ENCODE measurements around the gene PARD6G.

Gene PARD6G

DNA sequence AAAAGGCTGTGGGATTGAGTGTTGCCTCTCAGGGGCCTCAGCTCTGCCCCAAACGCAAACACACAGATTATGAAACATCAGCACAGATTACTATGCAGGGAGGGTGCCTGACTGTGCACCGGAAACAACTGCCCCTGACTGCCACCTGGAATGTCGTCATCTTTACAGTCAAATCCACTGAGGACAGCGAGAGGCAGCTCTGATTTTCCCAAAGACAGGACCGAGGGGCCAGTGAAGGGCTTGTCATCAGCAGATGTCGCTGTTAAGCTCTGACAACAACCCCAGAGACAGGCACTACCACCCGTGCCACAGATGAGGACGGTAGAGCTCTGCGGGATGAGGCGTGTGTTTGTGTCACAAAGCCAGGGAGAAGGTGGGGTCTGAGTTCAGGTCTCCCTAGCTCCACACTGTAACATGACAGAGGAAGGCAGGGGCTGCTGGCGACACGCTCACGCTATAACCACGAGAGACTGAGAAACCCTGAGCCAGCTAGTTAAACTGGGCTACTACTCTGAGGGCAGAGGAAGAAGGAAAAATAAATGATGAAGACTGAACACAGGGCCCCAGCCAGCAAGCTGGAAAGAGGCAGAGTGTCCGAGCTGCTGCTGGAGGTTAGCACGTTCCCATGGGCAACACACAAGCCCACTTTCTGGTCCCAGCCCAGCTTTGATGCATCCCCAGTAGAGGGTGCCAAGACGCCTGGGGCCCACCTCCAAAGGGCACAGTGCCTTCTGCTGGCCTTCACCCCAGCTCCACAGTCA lies 47.0 kb downstream of the PARD6G start:
- H3K4me3 ChIP-seq (ENCODE audit: low read length in 2 of 2) = no peak overlapping the region
- no peak overlapping the region for H3K27ac ChIP-seq (ENCODE audit: low read depth in 2 of 2, low read length in 2 of 2)
- H3K9ac ChIP-seq (ENCODE audit: low read depth in 1 of 2, low read length in 2 of 2) = no peak overlapping the region

DNA sequence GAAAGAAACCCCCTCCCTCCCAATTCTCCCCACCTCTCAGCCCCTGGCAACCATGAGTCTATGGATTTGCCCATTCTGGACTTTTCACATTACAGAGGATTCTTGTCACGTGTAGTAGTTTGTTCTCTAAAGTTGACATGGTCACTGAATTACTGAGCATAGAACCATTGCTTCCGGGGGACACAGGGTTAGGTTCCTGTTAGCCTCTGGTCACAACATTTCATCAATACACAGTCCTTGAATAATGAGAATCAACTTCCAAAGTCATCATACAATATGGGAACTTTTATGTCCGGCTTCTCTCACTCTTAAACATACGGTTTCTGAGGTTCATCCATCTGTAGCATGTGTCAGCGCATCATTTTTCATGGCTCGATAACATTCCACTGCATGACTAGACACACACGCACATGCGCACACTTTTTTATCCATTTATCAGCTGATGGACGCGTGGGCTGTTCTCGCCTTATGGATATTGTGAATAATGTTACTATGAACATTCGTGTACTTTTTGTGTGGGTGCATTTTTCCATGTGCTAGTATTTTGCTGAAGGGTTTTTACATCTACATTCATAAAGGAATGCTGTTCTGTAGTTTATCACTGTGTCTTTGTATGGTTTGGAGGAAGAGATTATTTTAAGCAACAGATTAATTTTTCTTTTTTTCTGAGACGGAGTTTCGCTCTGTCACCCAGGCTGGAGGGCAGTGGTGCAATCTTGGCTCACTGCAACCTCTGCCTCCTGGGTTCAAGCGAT lies 48.1 kb downstream of the PARD6G start:
- Histone ChIP-seq H3K9me3 (ENCODE audit: control insufficient read depth in 2 of 2, low read length in 2 of 2) (no peaks in the 10 kb centered on the region), H3K4me1 (ENCODE audit: control insufficient read depth in 2 of 2, insufficient read depth in 2 of 2, low read length in 2 of 2) (no peaks in the 10 kb centered on the region), H3K27ac (ENCODE audit: low read depth in 2 of 2, low read length in 2 of 2) (no peak overlapping the region), H3K9ac (ENCODE audit: low read depth in 1 of 2, low read length in 2 of 2) (no peak overlapping the region), H3K27me3 (ENCODE audit: control insufficient read depth in 2 of 2, insufficient read depth in 2 of 2, low read length in 2 of 2) (no peaks in the 10 kb centered on the region), H3K36me3 (ENCODE audit: control insufficient read depth in 2 of 2, insufficient read depth in 2 of 2, low read length in 2 of 2) (no peaks in the 10 kb centered on the region), H3K4me3 (ENCODE audit: low read length in 2 of 2) (no peak overlapping the region)

More for the DNA sequence above, 47.0 kb downstream of the PARD6G start:
- H3K27me3 ChIP-seq (ENCODE audit: control insufficient read depth in 2 of 2, insufficient read depth in 2 of 2, low read length in 2 of 2) = no peaks in the 10 kb centered on the region
- no peaks in the 10 kb centered on the region for H3K4me1 ChIP-seq (ENCODE audit: control insufficient read depth in 2 of 2, insufficient read depth in 2 of 2, low read length in 2 of 2)
- no peaks in the 10 kb centered on the region for H3K36me3 ChIP-seq (ENCODE audit: control insufficient read depth in 2 of 2, insufficient read depth in 2 of 2, low read length in 2 of 2)
- H3K9me3 ChIP-seq (ENCODE audit: control insufficient read depth in 2 of 2, low read length in 2 of 2) = no peaks in the 10 kb centered on the region

DNA sequence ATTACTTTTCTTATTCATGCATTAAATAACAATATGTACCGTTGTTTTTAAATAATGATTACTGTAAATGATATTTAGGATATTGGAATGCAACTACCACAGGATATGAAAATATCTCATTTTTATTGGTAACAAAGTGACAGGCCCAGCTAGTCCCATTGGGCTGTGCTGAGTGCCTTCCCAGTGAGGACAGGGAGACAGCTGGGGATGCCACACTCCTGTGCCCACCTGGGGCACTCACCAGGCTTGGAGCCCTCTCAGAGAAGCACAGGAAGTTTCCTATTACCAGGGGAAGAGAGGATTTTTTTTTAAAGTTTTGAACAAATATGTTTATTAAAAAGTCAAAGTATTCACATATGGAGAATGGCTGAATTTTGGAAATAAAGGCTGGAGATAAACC lies 48.9 kb downstream of the PARD6G start:
- H3K36me3 ChIP-seq (ENCODE audit: control insufficient read depth in 2 of 2, insufficient read depth in 2 of 2, low read length in 2 of 2) = no peaks in the 10 kb centered on the region
- no peak overlapping the region for H3K9ac ChIP-seq (ENCODE audit: low read depth in 1 of 2, low read length in 2 of 2)
- H3K9me3 ChIP-seq (ENCODE audit: control insufficient read depth in 2 of 2, low read length in 2 of 2) = no peaks in the 10 kb centered on the region
- H3K4me1 ChIP-seq (ENCODE audit: control insufficient read depth in 2 of 2, insufficient read depth in 2 of 2, low read length in 2 of 2) = no peaks in the 10 kb centered on the region
- H3K4me3 ChIP-seq (ENCODE audit: low read length in 2 of 2) = no peak overlapping the region
- H3K27ac ChIP-seq (ENCODE audit: low read depth in 2 of 2, low read length in 2 of 2) = no peak overlapping the region
- H3K27me3 ChIP-seq (ENCODE audit: control insufficient read depth in 2 of 2, insufficient read depth in 2 of 2, low read length in 2 of 2) = no peaks in the 10 kb centered on the region

- Histone ChIP-seq H3K9me3 (ENCODE audit: control insufficient read depth in 2 of 2, low read length in 2 of 2) (no peaks in the 10 kb centered on the region), H3K9ac (ENCODE audit: low read depth in 1 of 2, low read length in 2 of 2) (no peak overlapping the region), H3K4me3 (ENCODE audit: low read length in 2 of 2) (no peak overlapping the region), H3K27ac (ENCODE audit: low read depth in 2 of 2, low read length in 2 of 2) (no peak overlapping the region), H3K4me1 (ENCODE audit: control insufficient read depth in 2 of 2, insufficient read depth in 2 of 2, low read length in 2 of 2) (no peaks in the 10 kb centered on the region), H3K36me3 (ENCODE audit: control insufficient read depth in 2 of 2, insufficient read depth in 2 of 2, low read length in 2 of 2) (no peaks in the 10 kb centered on the region), H3K27me3 (ENCODE audit: control insufficient read depth in 2 of 2, insufficient read depth in 2 of 2, low read length in 2 of 2) (no peaks in the 10 kb centered on the region)
Measured at GRCh38 chr18:80197528-80197927, 49.8 kb downstream of the PARD6G start.

- H3K4me3 ChIP-seq (ENCODE audit: low read length in 2 of 2) = no peak overlapping the region
- H3K27ac ChIP-seq (ENCODE audit: low read depth in 2 of 2, low read length in 2 of 2) = no peak overlapping the region
- H3K9ac ChIP-seq (ENCODE audit: low read depth in 1 of 2, low read length in 2 of 2) = no peak overlapping the region
- H3K36me3 ChIP-seq (ENCODE audit: control insufficient read depth in 2 of 2, insufficient read depth in 2 of 2, low read length in 2 of 2) = no peaks in the 10 kb centered on the region
- no peaks in the 10 kb centered on the region for H3K9me3 ChIP-seq (ENCODE audit: control insufficient read depth in 2 of 2, low read length in 2 of 2)
- no peaks in the 10 kb centered on the region for H3K4me1 ChIP-seq (ENCODE audit: control insufficient read depth in 2 of 2, insufficient read depth in 2 of 2, low read length in 2 of 2)
- no peaks in the 10 kb centered on the region for H3K27me3 ChIP-seq (ENCODE audit: control insufficient read depth in 2 of 2, insufficient read depth in 2 of 2, low read length in 2 of 2)
Measured at GRCh38 chr18:80196528-80197320, 50.6 kb downstream of the PARD6G start.

- Histone ChIP-seq H3K27me3 (ENCODE audit: control insufficient read depth in 2 of 2, insufficient read depth in 2 of 2, low read length in 2 of 2) (no peaks in the 10 kb centered on the region), H3K27ac (ENCODE audit: low read depth in 2 of 2, low read length in 2 of 2) (no peak overlapping the region), H3K4me1 (ENCODE audit: control insufficient read depth in 2 of 2, insufficient read depth in 2 of 2, low read length in 2 of 2) (no peaks in the 10 kb centered on the region), H3K4me3 (ENCODE audit: low read length in 2 of 2) (no peak overlapping the region), H3K9ac (ENCODE audit: low read depth in 1 of 2, low read length in 2 of 2) (no peak overlapping the region), H3K36me3 (ENCODE audit: control insufficient read depth in 2 of 2, insufficient read depth in 2 of 2, low read length in 2 of 2) (no peaks in the 10 kb centered on the region), H3K9me3 (ENCODE audit: control insufficient read depth in 2 of 2, low read length in 2 of 2) (no peaks in the 10 kb centered on the region)
Measured at GRCh38 chr18:80194874-80195570, 52.3 kb downstream of the PARD6G start.

DNA sequence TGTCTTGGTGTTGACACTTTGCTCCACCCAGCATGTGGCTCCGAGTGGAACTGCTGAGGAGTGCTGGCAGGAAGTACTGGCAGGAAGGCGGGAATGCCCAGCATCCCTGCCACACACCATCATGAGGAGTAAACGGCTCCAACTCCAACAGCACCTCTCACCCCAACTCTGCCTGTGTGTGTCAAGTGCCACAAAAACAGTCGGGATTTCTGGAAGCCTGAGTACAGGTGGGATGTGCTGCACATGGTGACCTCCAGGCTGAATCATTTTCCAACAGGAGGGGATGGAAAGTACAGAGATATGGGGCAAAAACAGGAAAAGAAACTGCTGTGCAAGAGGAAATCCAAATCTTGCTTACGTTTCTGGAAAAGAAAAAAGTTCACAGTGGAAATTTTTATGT lies 53.6 kb downstream of the PARD6G start:
- Histone ChIP-seq H3K27me3 (ENCODE audit: control insufficient read depth in 2 of 2, insufficient read depth in 2 of 2, low read length in 2 of 2) (no peaks in the 10 kb centered on the region), H3K4me3 (ENCODE audit: low read length in 2 of 2) (no peak overlapping the region), H3K36me3 (ENCODE audit: control insufficient read depth in 2 of 2, insufficient read depth in 2 of 2, low read length in 2 of 2) (no peaks in the 10 kb centered on the region), H3K4me1 (ENCODE audit: control insufficient read depth in 2 of 2, insufficient read depth in 2 of 2, low read length in 2 of 2) (no peaks in the 10 kb centered on the region), H3K9ac (ENCODE audit: low read depth in 1 of 2, low read length in 2 of 2) (no peak overlapping the region), H3K27ac (ENCODE audit: low read depth in 2 of 2, low read length in 2 of 2) (no peak overlapping the region), H3K9me3 (ENCODE audit: control insufficient read depth in 2 of 2, low read length in 2 of 2) (no peaks in the 10 kb centered on the region)

DNA sequence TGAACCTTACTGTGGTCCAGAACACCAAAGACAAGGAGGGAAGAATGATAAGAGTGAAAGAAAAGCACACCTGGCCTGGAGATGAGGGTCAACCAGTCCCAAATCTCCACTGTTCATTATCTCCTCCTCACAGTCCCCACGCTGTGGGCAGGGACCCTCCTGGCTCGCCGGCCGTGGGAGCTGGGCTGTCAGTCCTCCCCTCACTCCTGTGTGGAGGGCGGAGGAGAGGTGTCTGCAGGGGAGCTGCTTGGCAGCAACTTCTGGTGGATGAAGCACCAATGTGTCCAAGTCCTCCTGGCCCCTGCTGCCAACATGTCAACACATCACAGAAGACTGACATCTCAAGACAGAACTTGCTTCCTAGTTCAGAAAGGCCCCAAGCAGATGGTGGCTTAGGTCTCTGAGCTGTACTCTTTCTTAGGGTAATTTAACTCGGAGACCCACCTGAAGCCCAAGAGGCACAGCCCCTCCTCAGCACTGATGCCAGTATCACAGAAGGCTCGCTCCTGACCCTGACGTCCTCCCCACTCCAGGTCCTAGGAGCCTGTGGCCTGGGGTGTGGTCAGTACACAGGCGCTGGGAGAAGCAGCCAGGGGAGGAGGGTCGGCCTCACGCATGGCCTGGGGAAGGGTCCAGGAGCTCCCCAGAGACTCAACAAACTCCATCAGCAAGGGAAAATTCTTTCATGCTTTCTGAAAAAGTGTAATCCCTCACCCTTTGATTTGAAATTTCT lies 54.5 kb downstream of the PARD6G start:
- no peaks in the 10 kb centered on the region for H3K36me3 ChIP-seq (ENCODE audit: control insufficient read depth in 2 of 2, insufficient read depth in 2 of 2, low read length in 2 of 2)
- no peaks in the 10 kb centered on the region for H3K4me1 ChIP-seq (ENCODE audit: control insufficient read depth in 2 of 2, insufficient read depth in 2 of 2, low read length in 2 of 2)
- H3K4me3 ChIP-seq (ENCODE audit: low read length in 2 of 2) = no peak overlapping the region
- H3K9me3 ChIP-seq (ENCODE audit: control insufficient read depth in 2 of 2, low read length in 2 of 2) = no peaks in the 10 kb centered on the region
- no peaks in the 10 kb centered on the region for H3K27me3 ChIP-seq (ENCODE audit: control insufficient read depth in 2 of 2, insufficient read depth in 2 of 2, low read length in 2 of 2)
- H3K27ac ChIP-seq (ENCODE audit: low read depth in 2 of 2, low read length in 2 of 2) = no peak overlapping the region
- H3K9ac ChIP-seq (ENCODE audit: low read depth in 1 of 2, low read length in 2 of 2) = no peak overlapping the region

- Histone ChIP-seq H3K27ac (ENCODE audit: low read depth in 2 of 2, low read length in 2 of 2) (no peak overlapping the region), H3K4me3 (ENCODE audit: low read length in 2 of 2) (no peak overlapping the region), H3K27me3 (ENCODE audit: control insufficient read depth in 2 of 2, insufficient read depth in 2 of 2, low read length in 2 of 2) (no peaks in the 10 kb centered on the region), H3K9ac (ENCODE audit: low read depth in 1 of 2, low read length in 2 of 2) (no peak overlapping the region), H3K36me3 (ENCODE audit: control insufficient read depth in 2 of 2, insufficient read depth in 2 of 2, low read length in 2 of 2) (no peaks in the 10 kb centered on the region), H3K9me3 (ENCODE audit: control insufficient read depth in 2 of 2, low read length in 2 of 2) (no peaks in the 10 kb centered on the region), H3K4me1 (ENCODE audit: control insufficient read depth in 2 of 2, insufficient read depth in 2 of 2, low read length in 2 of 2) (no peaks in the 10 kb centered on the region)
Measured at GRCh38 chr18:80191907-80192652, 55.2 kb downstream of the PARD6G start.

Data from mucosa of rectum (tissue), 2 donors.